ENCODE data around the gene STK10.
"Not testable (repeated sequence)": the region's sequence is repeated elsewhere in the genome, so short reads cannot be mapped to it uniquely, and the experiment has no call there.

STK10 gene

DNA sequence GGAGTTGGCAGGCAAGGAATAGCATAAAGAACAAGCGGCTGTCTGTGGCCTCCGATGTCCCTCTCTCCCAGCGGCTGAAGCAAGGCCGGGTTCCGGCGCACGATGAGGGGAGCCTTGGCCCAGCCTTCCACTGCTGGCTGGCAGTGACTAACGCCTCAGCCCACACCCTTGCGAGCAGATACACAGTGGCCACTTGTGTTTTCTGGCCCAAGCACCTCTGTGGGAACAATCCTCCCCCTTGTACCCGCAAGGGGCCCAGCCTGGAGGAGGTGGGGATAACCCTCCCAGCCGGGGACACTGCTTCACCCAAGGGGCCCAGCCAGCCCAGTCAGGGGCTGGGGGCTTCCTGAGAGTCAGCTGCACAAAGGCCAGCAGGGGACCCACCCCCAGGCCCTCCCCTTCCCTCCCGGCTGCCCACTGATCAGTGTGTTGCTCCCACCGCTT, 23.2 kb downstream of the STK10 start:
- no peak for DNase-seq

DNA sequence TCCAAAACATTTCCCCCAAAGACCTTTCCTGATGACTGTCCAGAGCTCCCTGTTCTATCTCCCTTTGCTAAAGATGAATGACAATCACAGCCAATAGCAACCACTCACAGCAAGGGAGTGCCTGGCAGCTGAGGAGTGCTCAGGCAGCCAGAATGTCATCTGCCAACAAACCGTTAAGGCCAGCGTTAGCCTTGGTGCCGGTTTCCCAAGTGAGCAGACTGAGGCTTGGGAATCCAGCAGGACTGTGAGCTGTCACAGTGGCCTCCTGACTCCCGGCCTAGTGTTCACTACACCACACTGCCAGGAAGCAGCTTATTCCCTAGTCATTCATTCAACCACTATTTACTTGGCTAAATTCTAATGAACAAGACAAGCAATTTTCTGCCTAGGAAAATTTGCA, 24.7 kb downstream of the STK10 start:
- DNase-seq = no peak

DNA sequence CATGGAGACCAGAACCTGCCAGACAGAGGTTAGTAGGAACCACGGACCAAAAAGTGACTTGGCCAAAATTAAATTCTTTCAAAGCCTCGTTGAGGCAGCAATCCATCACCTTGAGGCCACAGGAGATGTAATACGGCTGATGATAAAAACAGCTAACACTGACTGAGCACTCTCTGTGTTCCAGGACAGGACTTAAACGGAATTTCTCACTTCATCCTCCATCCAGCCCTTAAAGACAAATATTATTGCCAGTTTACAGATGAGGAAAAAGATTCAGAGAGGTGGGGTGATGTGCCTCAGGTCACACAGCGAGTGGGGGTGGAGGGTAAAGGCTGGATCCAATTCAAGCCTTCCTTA, 25.1 kb downstream of the STK10 start:
- no peak for DNase-seq

DNA sequence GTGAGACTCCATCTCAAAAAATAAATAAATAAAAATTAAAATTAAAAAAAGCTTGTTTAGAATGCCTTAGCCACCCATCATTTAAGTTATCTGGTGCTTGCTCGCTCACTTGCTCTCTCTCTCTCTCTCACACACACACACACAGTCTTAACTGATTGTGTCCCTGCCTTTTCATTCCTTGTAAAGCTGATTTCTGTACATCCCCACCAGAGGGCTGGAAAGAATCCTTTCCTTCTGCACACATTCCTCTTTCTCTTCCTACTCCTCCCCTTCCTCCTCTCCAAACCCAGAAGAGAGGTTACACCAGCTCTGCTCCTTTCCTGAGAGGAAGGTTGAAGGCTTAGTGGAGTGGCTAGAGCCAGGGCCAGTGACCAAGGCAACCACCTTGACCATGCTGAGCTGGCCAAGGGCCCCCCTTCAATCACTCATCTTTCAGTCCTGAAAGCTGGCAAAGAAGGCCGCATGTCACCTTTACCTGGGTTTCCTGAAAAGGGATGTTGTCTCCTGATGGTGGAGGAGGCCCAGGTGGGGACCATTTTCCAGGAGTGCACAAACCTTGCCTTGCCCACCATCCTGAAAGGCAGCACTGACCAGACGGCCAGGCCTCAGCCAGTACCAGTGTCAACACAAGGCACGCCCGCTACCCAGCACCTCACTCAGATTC, 25.6 kb downstream of the STK10 start:
- DNase-seq = no peak

DNA sequence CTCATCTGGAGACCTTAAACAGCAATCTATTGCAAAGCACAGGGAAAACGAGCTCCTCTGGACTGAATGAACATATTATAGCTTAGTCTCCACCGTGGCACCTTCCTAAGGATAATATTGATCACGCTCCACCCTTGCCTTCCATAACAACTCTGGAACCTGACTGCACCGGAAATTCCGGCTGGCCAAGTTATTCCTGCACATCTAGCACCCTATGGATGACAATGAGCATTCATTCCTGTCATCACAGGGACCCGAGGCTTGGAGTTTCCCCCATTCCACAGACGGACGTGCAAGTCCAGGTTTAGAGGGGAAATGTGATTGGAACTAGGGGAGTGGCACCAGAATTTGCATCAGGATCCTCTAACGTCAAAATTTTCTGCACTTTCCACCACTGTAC, 27.5 kb downstream of the STK10 start:
- no peak for DNase-seq

DNA sequence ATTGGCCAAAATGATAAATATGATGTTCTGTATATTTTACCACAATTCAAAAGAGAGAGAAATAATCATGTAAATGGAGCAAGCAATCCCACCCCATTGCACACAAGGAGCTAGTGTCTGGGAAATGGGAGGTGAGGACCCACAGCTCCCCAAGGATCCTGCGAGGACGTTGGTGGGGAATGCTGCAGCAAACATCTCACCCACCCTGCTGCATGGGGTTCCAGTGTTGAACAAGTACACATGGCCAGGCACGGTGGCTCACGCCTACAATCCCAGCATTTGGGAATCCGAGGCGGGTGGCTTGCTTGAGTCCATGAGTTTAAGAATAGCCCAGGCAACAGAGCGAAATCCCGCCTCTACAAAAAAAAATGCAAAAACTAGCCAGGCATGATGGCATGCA, 29.0 kb downstream of the STK10 start:
- no peak for DNase-seq

DNA sequence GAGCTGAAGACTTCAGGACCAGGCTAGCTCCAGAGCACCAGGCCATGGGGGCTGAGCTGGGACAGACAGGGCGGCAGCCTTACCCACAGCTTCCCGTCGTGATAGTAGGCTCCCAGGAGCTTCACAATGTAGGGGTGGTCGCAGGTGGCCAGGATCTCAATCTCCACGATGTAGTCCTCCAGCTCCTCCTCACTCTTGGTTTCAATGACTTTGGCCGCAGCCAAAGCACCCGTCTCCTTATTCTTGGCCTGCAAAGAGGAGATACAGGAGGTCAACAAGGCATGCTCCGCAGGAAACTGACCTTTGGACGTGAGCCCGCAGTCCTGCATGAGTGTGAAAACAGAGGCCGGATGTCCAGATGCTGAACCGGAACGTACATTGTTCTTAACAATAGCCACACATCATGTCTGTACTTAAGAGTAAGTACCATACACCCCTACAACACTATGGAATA, 31.5 kb downstream of the STK10 start:
- no peak for DNase-seq

- DNase-seq = not testable (repeated sequence)
Measured at GRCh38 chr5:172155101-172155500, 32.9 kb downstream of the STK10 start.

DNA sequence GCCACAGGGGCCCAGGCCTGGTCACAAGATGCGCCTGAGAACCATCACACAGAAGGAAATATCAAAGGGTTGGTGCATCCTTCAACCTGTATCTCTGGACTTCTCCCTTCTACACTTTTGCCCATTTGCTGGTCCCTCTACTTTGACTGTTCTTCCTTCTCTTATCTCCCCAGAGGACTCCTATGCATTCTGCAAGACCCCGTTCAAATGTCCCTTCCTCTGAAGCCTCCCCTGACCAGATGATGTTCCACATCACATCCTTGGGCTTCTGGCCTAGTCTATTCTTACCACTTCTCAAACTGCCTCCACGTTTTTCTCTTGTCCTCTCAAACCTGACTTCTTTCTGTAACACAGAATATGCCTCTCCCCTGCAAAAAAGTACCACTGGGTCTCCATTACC, 34.3 kb downstream of the STK10 start:
- no peak for DNase-seq

DNA sequence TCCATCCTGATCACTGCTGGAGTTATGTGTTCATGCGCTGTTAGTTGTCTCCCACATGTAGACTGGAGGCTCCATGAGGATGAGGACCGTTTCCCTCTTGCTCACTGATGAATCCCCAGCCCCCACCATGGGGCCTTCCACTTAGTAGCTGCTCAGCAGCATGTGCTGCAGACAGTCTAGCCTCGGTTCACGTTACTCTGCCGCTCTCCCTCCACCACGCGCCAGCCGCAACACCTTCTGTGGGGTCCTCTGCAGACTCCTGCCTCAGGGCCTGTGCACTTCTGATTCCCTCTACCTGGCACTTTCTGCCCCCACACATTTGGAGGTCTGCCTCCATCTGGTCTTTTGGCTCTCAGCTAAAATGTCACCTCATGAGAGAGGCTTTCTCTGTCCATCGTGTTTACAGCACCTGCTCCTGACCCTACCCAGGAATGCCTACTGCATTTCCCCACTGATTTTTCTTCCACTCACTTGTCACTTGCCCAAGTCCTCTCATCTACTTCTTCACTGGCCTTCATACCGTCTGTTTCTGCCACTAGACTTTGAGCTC, 36.3 kb downstream of the STK10 start:
- DNase-seq = no peak

GRCh38 chr5:172150514-172151425, 37.3 kb downstream of the STK10 start:
- no peak for DNase-seq

DNA sequence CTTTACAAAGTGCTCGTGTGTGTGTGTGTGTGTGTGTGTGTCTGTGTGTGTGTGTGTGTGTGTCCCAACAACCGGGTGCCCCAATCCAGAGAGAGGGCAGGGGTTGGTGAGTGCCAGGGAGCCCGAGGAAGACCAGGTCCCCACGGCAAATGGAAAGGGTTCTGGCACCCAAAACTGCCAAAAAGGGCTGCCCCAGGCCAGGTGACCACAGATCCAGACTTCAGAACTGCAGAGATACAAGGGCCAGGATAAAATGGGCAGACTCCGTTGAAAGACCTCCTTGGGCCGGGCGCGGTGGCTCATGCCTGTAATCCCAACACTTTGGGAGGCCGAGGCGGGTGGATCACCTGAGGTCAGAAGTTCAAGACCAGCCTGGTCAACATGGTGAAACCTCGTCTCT, 38.5 kb downstream of the STK10 start:
- not testable (repeated sequence) for DNase-seq

DNA sequence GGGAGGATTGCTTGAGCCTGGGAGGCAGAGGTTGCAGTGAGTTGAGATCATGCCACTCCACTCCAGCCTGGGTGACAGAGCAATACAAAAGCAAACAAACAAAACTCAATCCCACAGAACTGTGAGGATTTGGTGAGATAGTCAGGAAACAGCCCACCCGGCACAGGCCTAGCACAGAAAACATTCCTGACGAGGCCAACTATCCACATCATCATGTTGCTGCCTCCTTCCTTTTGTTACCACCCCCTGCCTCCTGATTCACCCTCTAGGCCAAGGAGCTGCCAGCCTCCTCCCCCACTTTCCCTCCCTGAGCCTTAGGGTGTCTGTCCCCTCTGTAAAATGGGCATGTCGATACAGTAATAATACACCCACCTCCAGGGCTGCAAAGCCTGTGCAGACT, 39.0 kb downstream of the STK10 start:
- DNase-seq = no peak

- DNase-seq = no peak
Measured at GRCh38 chr5:172148381-172148780, 39.6 kb downstream of the STK10 start.

DNA sequence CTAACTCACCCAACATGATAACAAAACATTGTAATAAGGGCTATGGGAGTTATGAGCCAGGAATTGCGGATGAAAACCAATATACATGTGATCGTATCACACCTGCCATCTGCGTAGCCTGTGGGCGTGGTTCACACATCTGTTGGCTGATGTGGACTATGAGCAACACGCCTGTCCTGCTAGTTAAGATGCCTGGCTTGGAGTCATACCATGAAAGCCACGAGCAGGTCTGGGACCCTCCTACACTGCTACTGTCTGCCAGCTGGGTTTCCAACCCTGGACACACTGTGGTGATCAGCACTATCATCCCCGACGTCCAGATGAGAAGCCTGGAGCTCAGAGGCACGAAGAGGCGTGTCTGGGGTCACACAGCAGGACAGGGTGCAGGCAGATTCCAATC, 40.2 kb downstream of the STK10 start:
- no peak for DNase-seq

- DNase-seq = no peak
Measured at GRCh38 chr5:172146748-172147092, 41.3 kb downstream of the STK10 start.

DNA sequence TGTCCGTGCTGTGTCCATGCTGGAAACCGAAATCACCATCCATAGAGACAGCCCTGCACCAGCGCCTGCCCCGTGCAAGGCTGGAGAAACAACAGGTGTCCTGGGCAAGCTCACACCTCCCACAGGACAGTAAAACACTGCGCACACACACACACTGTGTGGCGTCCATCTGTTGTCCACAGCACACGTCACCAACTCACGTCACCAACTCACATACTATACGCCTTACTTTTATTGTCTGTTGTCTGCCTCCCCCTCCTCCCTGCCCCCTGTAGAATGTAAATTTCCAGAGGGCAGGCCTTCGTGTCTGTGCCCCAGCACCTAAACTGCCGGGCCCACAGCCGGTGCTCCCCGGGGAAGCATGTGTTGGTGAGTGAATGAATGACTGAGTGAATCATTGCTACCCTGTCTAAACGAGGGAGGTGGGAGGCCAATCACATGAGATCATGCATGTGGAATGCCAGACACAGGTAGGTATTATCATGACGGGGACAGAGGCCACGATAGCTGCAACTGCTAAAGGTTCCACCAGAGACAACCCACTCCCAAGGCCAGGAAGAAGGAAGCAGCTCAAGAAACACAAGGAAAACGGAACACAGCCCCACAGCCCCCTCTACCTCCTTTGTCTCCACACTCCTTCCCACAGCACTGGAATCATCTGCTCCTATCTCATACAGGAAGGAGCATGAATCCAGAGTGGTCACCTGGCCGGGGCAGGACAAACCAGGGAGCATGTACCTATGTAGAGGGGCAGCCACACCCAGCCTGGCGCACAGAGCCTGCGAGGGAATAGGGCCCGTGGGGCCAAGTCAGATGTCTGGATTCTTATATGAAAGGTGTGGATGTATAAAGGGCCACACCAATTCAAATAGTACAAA, 41.9 kb downstream of the STK10 start:
- no peak for DNase-seq

- DNase-seq = no peak
Measured at GRCh38 chr5:172144931-172145869, 42.8 kb downstream of the STK10 start.

DNA sequence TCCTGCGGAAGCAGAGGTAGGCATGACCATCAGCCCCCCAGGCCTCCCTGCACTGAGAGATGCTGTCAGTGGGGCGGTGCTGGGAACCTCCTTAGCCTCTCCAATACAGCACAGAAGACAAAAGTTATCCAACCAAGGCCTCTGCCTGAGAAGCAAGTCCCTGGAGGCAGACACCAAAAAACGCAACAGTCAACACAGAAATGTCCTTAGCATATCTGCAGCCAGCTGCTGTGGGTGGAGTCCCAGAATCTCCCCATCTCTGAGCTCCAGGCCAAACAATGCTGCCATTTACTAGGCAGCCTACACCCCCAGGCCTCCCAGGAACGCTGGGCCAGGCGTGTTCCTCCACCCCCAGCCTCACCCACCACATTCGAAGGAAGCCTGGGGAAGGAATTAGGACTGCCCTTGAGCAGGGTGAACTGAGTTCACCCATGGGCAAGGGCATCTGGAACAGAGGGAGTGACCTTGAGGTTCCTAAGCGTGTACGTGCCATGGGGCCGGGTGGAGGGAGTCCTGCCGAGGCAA, 43.7 kb downstream of the STK10 start:
- DNase-seq = no peak

- DNase-seq = no peak
Measured at GRCh38 chr5:172143875-172144274, 44.1 kb downstream of the STK10 start.

DNA sequence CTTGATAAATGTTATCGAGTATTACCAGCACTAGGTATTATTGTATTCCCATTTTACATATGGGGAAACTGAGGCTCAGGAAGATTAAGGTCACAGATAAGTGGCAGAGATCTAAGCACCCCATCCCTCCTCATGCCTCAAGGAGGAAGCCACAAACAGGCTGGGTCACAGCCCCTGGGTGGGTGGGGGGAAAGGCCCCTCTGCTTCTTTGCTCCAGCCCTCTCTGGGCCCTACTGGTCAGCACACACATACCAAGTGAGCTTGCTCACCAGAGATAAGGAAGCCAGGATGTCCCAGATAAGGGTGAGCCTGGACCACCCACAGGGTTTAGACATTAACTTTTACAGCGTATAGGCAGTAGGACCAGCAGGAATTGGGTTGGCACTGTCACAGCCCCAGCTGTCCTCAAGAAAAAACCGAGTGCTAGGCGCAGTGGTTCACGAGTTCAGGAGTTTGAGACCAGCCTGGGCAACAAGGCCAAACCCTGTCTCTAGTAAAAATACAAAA, 45.3 kb downstream of the STK10 start:
- no peak for DNase-seq

DNA sequence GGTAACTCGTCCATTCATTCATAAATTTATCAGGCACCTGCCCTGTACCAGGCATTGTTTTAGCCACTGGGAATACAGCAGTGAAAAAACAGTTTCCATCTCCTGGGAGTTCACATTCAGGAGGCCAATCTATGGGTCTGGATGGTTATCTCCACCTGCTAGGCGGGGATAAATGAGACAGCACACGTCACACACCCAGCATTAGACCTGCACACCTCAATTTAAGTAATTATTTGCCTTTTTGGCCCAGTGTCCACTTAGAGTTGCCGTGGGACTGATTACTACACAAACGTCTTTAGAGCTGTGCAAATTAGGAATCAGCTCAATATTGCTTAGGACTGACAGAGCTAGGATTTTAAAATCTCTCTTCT, 46.1 kb downstream of the STK10 start:
- DNase-seq = no peak

Data from NCI-H1105 (cell line).